HFFc6 (cell line): ENCODE results near the gene RTL9. TPM values are rescaled to one million over a fixed set of nuclear protein-coding genes. Genes with fewer than 3 reads are reported as not detected.

Experiments used
- DNase-seq: peaks from one replicate; pipeline ENCODE4 v3.0.0-alpha.2; 2018
- H3K27ac Mint-ChIP-seq: 2 replicates; pipeline ENCODE4 v1.8.0; 2020; ENCODE audit warnings: mild to moderate bottlenecking, mixed read lengths
- H3K27me3 Mint-ChIP-seq: 2 replicates; pipeline ENCODE4 v1.8.0; 2021; ENCODE audit warnings: mild to moderate bottlenecking, moderate library complexity, mixed read lengths; ENCODE audit not compliant: insufficient read depth
- H3K36me3 Mint-ChIP-seq: 2 replicates; pipeline ENCODE4 v1.8.0; 2021; ENCODE audit warnings: low read depth, mixed read lengths
- H3K4me1 Mint-ChIP-seq: 2 replicates; pipeline ENCODE4 v1.8.0; 2020; ENCODE audit warnings: low read depth, mixed read lengths
- H3K4me3 Mint-ChIP-seq: 2 replicates; pipeline ENCODE4 v1.8.0; 2020; ENCODE audit warnings: mild to moderate bottlenecking, moderate library complexity, mixed read lengths
- H3K9me3 Mint-ChIP-seq: 2 replicates; pipeline ENCODE4 v1.8.0; 2020; ENCODE audit warnings: mild to moderate bottlenecking, mixed read lengths
- CTCF ChIP-seq: fragments of 200-600 bp; sonication (generic); IDR thresholded peaks from 2 replicates; pipeline ENCODE4 v1.5.0; 2021; ENCODE audit warnings: antibody characterized with exemption, mild to moderate bottlenecking
- total RNA-seq, 6 experiments: library from RNA; stranded (reverse); fragmentation: NEBNext Ultra II Directional; extraction: Animal tissue kit (Norgen Biotek cat#: 25700); gene quantifications; 2 replicates in 1 of 6; 3 replicates in 5 of 6; pipeline ENCODE4 v1.2.3, GENCODE V29; 2021

The RTL9 gene
- total RNA-seq, 6 experiments from 2014 or later: 0.24 to 0.48 (median 0.32) TPM

GRCh38 chrX:110383414-110383813 is 24.8 kb downstream of the RTL9 start:
- peak overlapping the region; percentile 70 for H3K4me3 Mint-ChIP-seq
- H3K36me3 Mint-ChIP-seq: no peaks in the 10 kb centered on the region
- H3K9me3 Mint-ChIP-seq: no peaks in the 10 kb centered on the region
- peak; percentile 70 for DNase-seq
- peaks cover 61% of the 10 kb centered on the region for H3K4me1 Mint-ChIP-seq
- peaks cover 1% of the 10 kb centered on the region; the same call in 1 of the 2 replicates for H3K27me3 Mint-ChIP-seq
- TF ChIP-seq CTCF: no peak
- H3K27ac Mint-ChIP-seq: peak overlapping the region; percentile 90

GRCh38 chrX:110384490-110384889 is 25.8 kb downstream of the RTL9 start:
- Mint-ChIP-seq H3K9me3 (no peaks in the 10 kb centered on the region), H3K27ac (peak overlapping the region; percentile 90), H3K4me1 (peaks cover 50% of the 10 kb centered on the region), H3K36me3 (no peaks in the 10 kb centered on the region), H3K4me3 (peak overlapping the region; percentile 41), H3K27me3 (no peaks in the 10 kb centered on the region)
- no peak for TF ChIP-seq CTCF
- DNase-seq: peak; percentile 69

- Mint-ChIP-seq H3K27me3 (no peaks in the 10 kb centered on the region), H3K4me1 (peaks cover 9% of the 10 kb centered on the region), H3K36me3 (no peaks in the 10 kb centered on the region), H3K9me3 (no peaks in the 10 kb centered on the region), H3K27ac (no peak overlapping the region), H3K4me3 (no peak overlapping the region)
- no peak for TF ChIP-seq CTCF
- no peak for DNase-seq
These were observed 30.9 kb downstream of the RTL9 start for GRCh38 chrX:110389570-110389969.

- no peak for TF ChIP-seq CTCF
- H3K9me3 Mint-ChIP-seq: no peaks in the 10 kb centered on the region
- H3K27me3 Mint-ChIP-seq: no peaks in the 10 kb centered on the region
- H3K27ac Mint-ChIP-seq: no peak overlapping the region
- H3K36me3 Mint-ChIP-seq: no peaks in the 10 kb centered on the region
- H3K4me3 Mint-ChIP-seq: no peak overlapping the region
- peaks cover 19% of the 10 kb centered on the region for H3K4me1 Mint-ChIP-seq
- DNase-seq: no peak
These were observed 32.4 kb downstream of the RTL9 start for GRCh38 chrX:110391086-110391485.

- H3K27ac Mint-ChIP-seq: peak overlapping the region; percentile 82
- no peaks in the 10 kb centered on the region for H3K36me3 Mint-ChIP-seq
- DNase-seq: peak; percentile 73
These were observed 36.0 kb downstream of the RTL9 start for GRCh38 chrX:110394651-110395050.

More at GRCh38 chrX:110394651-110395050, 36.0 kb downstream of the RTL9 start:
- H3K9me3 Mint-ChIP-seq: no peaks in the 10 kb centered on the region
- H3K4me3 Mint-ChIP-seq: no peak overlapping the region
- H3K27me3 Mint-ChIP-seq: no peaks in the 10 kb centered on the region
- TF ChIP-seq CTCF: no peak
- peaks cover 38% of the 10 kb centered on the region for H3K4me1 Mint-ChIP-seq
